Skin of body (tissue), 3 donors: ENCODE measurements around the gene C9orf57. TPM values are rescaled to one million over a fixed set of nuclear protein-coding genes. Genes with fewer than 3 reads are reported as not detected.
"Not testable (repeated sequence)": the region's sequence is repeated elsewhere in the genome, so short reads cannot be mapped to it uniquely, and the experiment has no call there.

Source experiments
- DNase-seq: peaks from one replicate; lab custom pipeline; 2025; lab: John Stamatoyannopoulos, UW
- small RNA-seq: library from RNA; depleted of rRNA; stranded (forward); fragments of <200 nt; gene quantifications from one replicate; pipeline ENCODE3, GENCODE V24; 2014; ENCODE audit warnings: low replicate concordance
- total RNA-seq: library from RNA; depleted of rRNA; stranded (reverse); fragments of >200 nt; gene quantifications from one replicate; pipeline ENCODE4 v1.2.3, GENCODE V29; 2014

C9orf57 gene
- total RNA-seq, 1 donor from 2014 or later: not detected

DNA sequence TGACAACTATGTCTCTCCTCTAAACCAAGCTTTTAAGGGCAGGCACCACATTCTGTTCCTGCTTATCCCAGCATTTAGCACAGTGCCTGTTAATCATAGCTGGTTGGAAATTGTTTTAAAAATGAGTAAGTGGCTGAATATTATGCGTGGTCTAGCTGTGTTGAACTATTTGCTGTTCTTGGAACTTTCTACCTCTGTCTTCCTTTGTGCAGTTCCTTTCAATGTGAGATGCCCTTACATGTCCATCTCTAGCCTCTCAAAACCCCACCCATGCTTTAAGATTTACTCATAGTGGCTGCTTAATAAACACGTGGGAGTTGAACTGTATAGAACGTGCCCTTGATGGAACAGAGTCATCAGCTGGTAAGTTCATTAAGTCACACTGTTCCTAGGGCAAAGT, 34.5 kb downstream of the C9orf57 start:
- no peak for DNase-seq

DNA sequence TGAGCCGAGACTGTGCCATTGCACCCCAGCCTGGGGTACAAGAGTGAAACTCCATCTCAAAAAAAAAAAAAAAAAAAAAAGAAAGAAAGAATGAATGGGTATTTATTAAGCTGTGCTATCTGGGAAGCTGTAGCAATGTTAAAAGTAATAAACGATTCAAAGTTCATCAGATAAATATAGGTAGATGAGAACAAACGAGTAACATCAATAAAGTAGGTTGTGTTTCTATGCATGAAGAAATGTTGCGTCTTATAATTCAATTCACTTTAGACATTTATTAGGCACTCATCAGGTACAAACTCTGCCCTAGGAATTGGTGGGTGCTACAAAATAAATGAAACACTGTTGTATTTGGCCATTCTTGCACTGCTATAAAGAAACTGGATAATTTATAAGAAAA, 36.8 kb downstream of the C9orf57 start:
- DNase-seq: no peak

- DNase-seq: no peak
Observed at GRCh38 chr9:72022841-72023240, 37.6 kb downstream of the C9orf57 start.

GRCh38 chr9:72013292-72013760, 47.1 kb downstream of the C9orf57 start:
- no peak for DNase-seq

DNA sequence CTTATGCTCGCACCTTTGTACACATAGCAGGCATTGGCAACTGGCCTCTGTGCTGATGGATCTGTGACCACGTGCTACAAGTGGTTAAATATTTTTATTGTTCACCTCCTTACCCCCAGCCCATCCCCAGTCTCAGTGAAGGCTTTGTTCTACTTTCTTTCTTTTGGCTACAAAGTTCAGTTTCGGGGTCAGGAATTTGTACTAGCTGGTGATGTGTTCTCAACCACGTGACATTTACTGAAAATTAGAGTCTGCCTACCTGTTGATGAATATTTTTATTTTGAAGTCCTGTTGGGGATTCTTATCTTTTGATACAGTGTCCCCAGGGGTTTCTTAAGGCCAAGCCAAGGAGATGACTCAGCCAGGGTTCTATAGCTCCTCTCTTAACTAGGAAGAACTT, 47.8 kb downstream of the C9orf57 start:
- DNase-seq: no peak

GRCh38 chr9:72007726-72008125, 52.7 kb downstream of the C9orf57 start:
- not testable (repeated sequence) for DNase-seq

GRCh38 chr9:72006501-72006900, 53.9 kb downstream of the C9orf57 start:
- no peak for DNase-seq

- no peak for DNase-seq
Observed at GRCh38 chr9:72005451-72005850, 55.0 kb downstream of the C9orf57 start.

Small RNA genes lying within 50 kb of the gene (small RNA-seq; reads per million reads assigned to genes)
- gene HSPB1P1: not detected

Other genes with a start within 250 kb of the C9orf57 start
- gene ABHD17B, start 149.4 kb downstream of the C9orf57 start, total RNA-seq: 24.5 TPM
- 16.1 TPM for gene C9orf85, start 149.0 kb downstream of the C9orf57 start, total RNA-seq
- 1.5 TPM for gene GDA, start 88.8 kb upstream of the C9orf57 start, total RNA-seq